Measurements from ENCODE around the gene ITGAL. TPM values are rescaled to one million over a fixed set of nuclear protein-coding genes. Genes with fewer than 3 reads are reported as not detected.
"Not testable (repeated sequence)": the region's sequence is repeated elsewhere in the genome, so short reads cannot be mapped to it uniquely, and the experiment has no call there.

The ITGAL gene
- total RNA-seq, 1 experiment from 2014 or later = not detected

DNA sequence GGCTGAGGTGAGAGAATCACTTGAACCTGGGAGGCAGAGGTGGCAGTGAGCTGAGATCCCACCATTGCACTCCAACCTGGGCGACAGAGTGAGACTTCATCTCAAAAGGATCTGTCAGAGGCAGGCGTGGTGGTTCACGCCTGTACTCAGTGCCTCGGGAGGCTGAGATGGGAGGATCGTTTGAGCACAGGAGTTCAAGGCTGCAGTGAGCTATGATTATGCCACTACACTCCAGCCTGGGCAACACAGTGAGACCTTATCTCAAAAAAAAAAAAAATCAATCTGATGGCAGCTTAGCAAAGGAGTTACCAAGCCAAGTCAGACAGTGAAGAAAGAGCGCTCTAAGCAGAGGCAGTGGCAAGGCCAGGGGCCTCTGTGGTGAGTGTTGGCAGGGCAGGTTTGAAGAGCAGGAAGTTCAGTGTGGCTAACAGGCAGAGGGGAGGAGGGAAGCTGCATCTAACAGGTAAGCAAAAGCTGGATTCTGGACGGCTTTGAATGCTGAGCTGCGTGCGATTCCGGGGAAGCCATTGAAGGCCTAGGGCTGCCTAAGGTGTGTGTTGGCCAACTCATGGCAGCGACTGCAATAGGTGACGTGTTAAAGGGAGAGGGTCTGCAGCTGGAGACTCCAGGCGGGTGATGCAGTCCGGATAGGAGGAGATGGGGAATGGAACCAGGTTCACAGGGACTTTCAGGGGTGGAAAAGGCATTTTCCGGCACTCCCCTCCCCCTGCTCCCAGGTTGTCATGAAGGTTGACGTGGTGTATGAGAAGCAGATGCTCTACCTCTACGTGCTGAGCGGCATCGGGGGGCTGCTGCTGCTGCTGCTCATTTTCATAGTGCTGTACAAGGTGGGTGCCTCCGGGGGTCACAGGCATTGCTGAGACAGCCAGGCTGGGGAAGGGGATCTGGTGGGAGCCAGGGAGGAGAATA is 46.8 kb downstream of the ITGAL start:
- no peak for DNase-seq (ENCODE audit: low read depth)
- in situ Hi-C loops (cut with HindIII; ENCODE audit: low pct_unique_long_range_greater_than_20kb, low sequenced_read_pairs) = loop anchor here (10.0 kb wide), 1 partner anchor 75 kb away; the partner anchor contains the start of gene SEPHS2

DNA sequence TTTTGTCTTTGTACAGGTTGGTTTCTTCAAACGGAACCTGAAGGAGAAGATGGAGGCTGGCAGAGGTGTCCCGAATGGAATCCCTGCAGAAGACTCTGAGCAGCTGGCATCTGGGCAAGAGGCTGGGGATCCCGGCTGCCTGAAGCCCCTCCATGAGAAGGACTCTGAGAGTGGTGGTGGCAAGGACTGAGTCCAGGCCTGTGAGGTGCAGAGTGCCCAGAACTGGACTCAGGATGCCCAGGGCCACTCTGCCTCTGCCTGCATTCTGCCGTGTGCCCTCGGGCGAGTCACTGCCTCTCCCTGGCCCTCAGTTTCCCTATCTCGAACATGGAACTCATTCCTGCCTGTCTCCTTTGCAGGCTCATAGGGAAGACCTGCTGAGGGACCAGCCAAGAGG is 48.9 kb downstream of the ITGAL start:
- in situ Hi-C loops (cut with HindIII; ENCODE audit: low pct_unique_long_range_greater_than_20kb, low sequenced_read_pairs) = no loop called here
- DNase-seq (ENCODE audit: low read depth) = no peak

DNA sequence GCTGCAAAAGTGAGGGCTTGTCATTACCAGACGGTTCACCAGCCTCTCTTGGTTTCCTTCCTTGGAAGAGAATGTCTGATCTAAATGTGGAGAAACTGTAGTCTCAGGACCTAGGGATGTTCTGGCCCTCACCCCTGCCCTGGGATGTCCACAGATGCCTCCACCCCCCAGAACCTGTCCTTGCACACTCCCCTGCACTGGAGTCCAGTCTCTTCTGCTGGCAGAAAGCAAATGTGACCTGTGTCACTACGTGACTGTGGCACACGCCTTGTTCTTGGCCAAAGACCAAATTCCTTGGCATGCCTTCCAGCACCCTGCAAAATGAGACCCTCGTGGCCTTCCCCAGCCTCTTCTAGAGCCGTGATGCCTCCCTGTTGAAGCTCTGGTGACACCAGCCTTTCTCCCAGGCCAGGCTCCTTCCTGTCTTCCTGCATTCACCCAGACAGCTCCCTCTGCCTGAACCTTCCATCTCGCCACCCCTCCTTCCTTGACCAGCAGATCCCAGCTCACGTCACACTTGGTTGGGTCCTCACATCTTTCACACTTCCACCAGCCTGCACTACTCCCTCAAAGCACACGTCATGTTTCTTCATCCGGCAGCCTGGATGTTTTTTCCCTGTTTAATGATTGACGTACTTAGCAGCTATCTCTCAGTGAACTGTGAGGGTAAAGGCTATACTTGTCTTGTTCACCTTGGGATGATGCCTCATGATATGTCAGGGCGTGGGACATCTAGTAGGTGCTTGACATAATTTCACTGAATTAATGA is 49.5 kb downstream of the ITGAL start:
- DNase-seq (ENCODE audit: low read depth) = peak; percentile 98
- in situ Hi-C loops (cut with HindIII; ENCODE audit: low pct_unique_long_range_greater_than_20kb, low sequenced_read_pairs) = no loop called here

DNA sequence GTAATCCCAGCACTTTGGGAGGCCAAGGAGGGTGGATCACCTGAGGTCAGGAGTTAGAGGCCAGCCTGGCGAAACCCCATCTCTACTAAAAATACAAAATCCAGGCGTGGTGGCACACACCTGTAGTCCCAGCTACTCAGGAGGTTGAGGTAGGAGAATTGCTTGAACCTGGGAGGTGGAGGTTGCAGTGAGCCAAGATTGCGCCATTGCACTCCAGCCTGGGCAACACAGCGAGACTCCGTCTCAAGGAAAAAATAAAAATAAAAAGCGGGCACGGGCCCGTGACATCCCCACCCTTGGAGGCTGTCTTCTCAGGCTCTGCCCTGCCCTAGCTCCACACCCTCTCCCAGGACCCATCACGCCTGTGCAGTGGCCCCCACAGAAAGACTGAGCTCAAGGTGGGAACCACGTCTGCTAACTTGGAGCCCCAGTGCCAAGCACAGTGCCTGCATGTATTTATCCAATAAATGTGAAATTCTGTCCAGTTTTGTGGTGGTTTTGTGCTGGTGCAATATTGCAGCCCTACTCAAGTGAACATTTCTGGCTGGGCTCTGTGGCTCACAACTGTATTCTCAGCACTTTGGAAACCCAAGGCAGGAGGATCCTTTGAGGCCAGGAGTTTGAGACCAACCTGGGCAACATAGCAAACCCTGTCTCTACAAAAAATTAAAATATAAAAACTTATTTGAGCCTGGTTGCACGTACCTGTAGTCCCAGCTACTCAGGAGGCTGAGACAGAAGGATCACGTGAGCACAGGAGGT is 50.3 kb downstream of the ITGAL start:
- DNase-seq (ENCODE audit: low read depth); in situ Hi-C loops (cut with HindIII; ENCODE audit: low pct_unique_long_range_greater_than_20kb, low sequenced_read_pairs): not testable (repeated sequence)

DNA sequence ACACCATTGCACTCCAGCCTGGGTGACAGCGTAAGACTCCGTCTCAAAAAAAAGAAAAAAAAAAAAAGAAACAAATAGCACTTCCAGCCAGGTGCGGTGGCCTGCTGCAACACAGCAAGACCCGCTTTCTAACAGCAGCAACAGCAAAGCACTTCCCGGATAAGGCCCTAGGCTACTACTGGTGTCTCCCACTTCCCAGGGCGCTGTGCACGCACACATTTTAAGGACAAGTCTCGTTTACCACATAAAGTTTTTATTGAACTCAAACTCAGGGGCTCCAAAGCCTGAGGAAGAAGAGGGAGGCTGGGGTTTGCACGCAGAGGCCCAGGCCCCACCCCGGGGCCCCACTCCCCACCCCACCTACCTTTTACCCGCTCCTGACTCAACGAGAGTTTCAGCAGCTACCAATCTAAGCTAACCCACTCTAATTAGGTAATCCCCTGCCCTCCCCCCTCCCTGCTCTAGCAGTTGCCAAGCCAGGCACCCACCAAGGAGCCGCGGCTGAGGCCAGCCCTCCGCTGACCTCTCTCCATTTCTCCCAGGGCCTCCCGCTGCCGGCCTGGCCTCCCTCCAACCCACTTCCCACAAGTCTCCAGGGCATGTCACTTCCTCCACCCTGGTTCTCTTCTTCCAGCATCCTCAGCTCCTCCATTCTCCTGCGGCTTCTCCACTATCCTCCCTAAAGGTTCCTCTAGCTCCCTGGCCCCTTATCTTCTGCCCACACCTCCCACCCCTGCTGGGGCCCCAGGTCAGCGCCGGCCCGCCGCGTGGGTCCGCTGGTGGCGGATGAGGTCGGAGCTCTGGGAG is 51.4 kb downstream of the ITGAL start:
- no peak for DNase-seq (ENCODE audit: low read depth)
- in situ Hi-C loops (cut with HindIII; ENCODE audit: low pct_unique_long_range_greater_than_20kb, low sequenced_read_pairs) = no loop called here

DNA sequence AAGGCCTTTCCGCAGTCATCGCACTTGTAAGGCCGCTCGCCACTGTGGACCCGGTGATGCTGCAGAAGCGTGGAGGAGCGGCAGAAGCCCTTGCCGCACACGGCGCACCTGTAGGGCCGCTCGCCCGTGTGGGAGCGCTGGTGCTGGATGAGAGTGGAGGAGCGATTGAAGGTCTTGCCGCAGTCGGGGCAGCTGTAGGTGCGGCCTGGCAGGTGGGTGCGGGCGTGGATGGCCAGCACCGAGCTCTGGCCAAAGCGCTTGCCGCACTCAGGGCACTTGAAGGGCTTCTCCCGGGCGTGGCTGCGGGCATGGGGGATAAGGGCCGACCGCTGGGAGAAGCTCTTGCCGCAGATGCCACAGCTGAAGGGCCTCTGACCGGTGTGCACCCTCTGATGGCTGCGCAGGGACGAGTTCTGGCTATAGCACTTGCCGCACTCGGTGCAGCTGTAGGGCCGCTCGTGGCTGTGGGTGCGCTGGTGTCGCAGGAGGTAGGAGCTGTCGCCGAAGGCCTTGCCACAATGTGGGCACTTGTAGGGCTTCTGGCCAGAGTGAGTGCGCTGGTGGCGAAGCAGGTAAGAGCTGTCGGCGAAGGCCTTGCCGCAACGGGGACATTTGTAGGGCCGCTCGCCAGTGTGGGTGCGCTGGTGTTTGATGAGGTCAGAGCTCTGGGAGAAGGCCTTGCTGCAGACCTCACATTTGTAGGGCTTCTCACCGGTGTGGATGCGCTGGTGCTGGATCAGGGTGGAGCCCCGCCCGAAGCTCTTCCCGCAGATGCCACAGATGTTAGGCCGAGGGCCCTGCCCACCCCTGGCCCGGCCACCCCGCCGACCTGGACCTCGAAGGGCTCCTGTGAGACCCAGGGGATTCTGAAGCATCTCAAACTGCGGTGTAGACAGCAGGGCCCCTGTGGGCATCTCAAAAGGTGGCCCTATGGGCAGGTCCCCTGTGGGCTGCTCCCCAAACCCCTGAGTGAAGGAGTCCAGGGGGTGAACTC is 52.3 kb downstream of the ITGAL start:
- in situ Hi-C loops (cut with HindIII; ENCODE audit: low pct_unique_long_range_greater_than_20kb, low sequenced_read_pairs) = no loop called here
- no peak for DNase-seq (ENCODE audit: low read depth)

DNA sequence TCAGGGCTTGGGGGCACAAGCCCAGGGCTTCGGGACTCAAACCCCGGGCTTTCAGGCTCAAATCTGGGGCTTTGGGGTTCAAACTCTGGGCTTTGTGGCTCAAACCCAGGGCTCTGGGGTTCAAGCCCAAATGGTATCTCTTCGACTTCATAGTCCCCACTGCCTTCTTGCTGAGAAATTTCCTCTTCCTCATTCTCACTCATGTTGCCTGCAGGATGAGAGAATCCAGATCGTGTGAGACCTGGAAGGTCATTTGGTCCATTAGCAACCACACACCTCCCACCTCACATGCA is 53.2 kb downstream of the ITGAL start:
- in situ Hi-C loops (cut with HindIII; ENCODE audit: low pct_unique_long_range_greater_than_20kb, low sequenced_read_pairs) = no loop called here

DNA sequence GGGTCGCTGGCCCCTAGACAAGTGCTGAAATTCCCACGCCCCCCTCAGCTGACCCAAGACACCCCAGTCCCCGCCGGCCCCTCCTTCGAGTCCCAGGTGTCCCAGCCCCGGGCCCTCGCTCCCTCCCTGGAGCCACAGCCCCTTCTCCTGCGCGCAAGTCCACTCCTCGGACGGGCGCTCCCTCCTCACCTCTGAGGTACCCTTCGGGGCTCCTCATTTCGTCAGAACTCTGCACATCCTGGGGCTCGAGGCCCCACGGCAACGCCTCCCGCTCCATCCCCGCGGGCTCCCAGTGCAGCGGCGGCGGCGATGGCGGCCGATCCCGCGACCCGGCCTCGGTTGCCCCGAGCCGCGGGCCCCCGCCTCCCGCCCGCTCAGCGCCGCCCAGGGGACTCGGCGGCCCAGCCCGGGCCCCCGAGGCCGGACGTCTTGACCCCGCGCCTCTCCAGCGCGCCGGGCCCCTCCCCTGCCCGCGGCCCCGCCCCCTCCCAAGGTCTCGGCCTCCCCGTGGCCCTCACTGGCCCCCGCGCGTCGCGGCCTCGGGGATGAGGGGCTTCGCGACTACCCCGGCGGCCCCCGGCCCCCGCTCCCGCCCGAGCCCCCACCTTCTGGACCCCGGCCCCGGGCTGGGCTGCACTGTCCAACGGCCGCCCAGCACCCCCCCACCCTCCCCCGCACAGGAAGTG is 53.7 kb downstream of the ITGAL start, which contains the start of gene ZNF768:
Gene ZNF768 (minus strand): TSS at position 430 of the 686 bp plus-strand sequence. CDS start 153 bp downstream, at position 277.
- in situ Hi-C loops (cut with HindIII; ENCODE audit: low pct_unique_long_range_greater_than_20kb, low sequenced_read_pairs) = no loop called here
- peak; percentile 51 for DNase-seq (ENCODE audit: low read depth)

More for the DNA sequence above, 53.2 kb downstream of the ITGAL start:
- DNase-seq (ENCODE audit: low read depth) = no peak

DNA sequence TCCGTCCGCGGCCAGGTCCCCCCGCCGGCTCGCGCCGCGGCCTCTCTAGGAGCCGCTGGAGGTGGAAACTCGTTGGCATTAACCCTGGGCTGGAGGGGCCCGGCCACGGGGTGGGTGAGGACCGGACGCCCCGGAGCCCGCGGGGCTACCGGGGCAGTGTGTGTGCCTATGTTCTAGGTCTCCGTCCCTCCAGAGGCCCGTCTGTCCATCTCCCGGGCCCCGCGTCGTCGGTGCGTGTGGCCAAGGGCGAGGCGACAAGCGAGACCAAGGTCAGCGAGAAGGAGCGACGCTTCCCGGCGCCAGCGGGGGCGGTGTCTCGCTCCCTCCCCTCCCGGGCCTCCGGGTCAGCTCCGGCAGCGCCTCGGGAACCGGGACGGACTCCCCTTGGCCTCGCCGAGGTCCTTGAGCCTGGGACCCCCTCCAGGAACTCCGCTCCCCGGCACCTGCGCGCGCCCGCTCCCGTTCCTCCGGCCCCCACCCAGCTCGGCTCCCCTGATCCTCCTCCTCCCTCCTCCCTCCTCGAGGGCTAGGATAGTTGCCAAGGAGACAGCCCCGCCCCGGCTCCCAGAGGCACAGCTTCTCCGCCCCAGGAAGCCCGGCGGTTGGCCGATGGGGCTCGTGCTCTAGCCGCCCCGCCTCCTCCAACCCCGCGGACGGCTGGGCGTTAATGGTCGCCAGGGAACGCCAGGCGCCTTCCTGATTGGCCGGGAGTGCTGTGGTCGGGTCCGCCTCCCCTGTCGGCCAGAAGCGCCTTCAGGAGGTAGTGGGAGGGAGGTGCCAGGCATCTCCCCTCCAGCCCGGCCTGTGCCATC is 54.5 kb downstream of the ITGAL start:
- peak; percentile 100 for DNase-seq (ENCODE audit: low read depth)
- in situ Hi-C loops (cut with HindIII; ENCODE audit: low pct_unique_long_range_greater_than_20kb, low sequenced_read_pairs) = no loop called here

DNA sequence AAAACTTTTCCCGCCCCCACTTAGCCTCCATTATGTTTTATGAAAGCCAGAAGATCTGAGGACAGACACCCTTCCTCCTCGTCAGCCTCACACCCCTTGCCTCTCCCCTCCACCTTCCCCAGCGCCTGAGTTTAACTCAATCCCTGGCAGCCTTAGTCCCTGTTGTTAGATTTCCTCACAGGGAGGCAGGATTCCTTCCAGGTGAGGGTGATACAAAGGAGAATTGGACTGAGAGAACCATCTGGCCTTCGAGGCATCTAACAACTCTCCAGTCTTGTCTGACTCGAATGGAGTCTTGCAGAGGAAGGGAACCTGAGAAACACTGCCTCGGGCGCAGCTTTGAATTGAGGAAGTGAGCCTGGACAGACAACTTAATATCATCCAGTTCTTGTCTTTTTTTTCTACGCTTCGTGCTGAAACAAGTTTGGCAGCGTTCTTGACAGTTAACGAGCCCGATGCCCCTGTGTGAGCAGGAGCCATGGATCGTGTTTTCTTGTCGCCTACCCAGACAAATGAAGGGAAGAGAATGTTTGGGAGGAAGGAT is 55.2 kb downstream of the ITGAL start:
- no peak for DNase-seq (ENCODE audit: low read depth)

DNA sequence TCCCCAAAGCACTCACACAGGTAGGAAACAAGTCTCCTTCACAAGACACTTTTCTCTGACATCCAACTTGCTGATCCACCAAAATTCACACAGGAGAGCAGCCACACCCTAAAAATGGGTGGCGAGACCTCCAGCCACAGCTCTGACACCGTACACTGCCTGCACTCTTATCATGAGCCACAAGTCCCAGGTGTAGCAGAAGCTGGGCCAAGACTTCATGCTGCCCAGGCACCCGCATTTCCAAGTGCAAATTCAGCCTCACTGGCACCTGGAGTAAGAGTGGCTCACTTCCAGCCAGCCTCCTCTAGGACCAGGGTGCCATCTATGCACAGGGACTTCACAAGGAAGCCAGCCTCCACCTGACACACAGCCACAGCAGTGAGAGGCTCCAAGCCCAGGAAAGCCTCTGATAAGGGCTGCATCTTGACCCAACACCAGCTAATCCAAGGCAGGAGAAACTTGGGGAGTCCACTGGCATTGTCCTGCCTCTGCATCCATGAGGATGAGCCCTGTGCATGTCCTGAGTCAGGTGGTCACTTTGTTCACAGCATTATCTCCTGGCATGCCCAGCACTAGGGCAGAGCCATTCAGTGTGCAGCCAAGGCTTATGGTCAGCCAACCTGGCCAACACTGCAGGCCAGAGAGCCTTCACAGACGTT is 56.4 kb downstream of the ITGAL start:
- DNase-seq (ENCODE audit: low read depth) = no peak
- in situ Hi-C loops (cut with HindIII; ENCODE audit: low pct_unique_long_range_greater_than_20kb, low sequenced_read_pairs) = no loop called here

More for the DNA sequence above, 55.2 kb downstream of the ITGAL start:
- in situ Hi-C loops (cut with HindIII; ENCODE audit: low pct_unique_long_range_greater_than_20kb, low sequenced_read_pairs) = no loop called here

DNA sequence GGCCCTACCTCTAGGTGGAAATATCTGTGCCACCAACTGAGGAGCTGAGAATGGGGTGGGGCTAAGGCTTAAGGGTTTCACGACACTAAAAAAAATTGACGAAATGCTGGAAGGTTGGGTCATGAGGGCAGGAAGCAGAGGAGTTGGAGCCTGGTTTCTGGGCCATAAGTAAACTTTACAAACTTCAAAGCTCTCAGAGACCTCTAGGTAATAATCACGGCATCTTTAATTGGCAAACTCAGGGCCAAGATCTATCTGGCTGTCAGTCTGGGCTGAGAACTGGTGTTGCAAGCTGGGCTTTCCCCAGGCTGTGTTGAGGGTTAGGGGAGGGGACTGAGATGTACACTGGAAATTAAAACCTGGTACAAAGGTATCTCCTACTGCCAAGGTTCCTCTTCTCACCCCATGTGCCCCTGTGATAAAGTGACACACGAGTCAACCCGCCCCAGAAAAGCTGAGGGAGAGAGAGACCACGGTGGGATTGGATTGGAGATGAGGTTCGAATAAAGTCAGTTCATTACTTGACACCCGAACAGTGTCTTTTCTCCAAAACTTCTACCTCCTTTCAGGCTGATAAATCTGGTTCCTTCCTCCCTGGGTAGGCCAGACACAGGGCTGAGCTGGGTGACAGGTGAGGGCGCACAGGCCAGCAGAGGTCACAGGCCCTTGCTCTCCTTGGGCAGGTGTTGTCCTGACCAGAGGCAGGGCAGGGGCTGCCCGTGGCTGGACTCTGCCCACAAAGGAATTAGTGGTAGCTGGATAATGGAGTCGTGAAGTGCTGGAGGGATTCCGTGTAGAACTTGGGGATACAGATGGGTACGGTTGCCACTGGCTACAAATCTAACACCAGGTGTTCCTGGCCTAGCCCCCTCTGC is 57.9 kb downstream of the ITGAL start:
- in situ Hi-C loops (cut with HindIII; ENCODE audit: low pct_unique_long_range_greater_than_20kb, low sequenced_read_pairs) = no loop called here
- no peak for DNase-seq (ENCODE audit: low read depth)

DNA sequence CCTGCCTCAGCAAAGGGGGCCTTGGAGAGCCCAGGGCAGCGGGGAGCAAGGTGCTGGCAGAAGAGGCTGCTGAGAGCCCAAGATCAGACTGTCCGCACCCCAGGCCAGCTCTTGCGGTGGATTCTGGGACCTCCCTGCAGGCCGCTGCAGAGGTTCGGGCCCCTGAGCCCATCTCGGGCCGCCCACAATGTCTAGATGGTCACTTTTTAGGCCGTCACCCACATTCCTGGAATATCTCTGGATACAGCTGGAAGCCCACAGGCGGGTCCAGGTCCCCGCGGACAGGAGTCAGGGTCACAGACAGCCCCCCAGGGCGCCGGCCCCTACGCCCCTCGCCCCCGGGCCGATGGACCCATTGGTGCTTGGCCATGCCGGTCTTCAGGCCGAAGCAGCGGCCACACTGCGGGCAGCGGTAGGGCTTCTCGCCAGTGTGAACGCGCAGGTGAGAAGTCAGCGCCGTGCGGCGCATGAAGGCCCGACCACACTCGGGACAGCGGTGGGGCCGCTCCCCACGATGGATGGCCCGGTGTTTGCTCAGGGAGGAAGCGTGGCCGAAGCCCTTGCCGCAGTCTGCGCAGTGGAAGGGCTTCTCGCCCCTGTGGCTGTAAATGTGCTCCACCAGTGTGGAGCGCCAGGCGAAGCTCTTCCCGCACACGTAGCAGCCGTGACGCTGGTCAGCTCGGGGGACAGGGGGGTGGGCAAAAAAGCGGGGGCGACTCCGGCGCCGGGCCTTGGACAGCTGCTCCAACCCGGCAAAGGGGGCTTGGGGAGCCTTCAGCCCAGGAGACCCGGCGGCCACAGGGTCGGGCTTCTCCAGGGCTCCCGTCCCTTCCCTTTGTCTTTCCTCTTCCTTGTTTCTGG is 60.0 kb downstream of the ITGAL start:
- in situ Hi-C loops (cut with HindIII; ENCODE audit: low pct_unique_long_range_greater_than_20kb, low sequenced_read_pairs) = no loop called here
- DNase-seq (ENCODE audit: low read depth) = no peak
